Endothelial cell of umbilical vein (primary cell): ENCODE results near the gene EHMT1. TPM values are rescaled to one million over a fixed set of nuclear protein-coding genes. Genes with fewer than 3 reads are reported as not detected.

Experiments
- BruUV-seq: library from RNA; stranded (reverse); fragments of 400-500 nt; replicated peaks from 2 replicates; lab custom pipeline; 2021; lab: Mats Ljungman, UMichigan
- CTCF ChIA-PET: fragments of 300-600, 350-600 bp; sonication (Branson Sonifier 250); formaldehyde crosslinking; loops from one replicate; lab custom pipeline; 2021; ENCODE audit warnings: antibody characterized with exemption, inconsistent platforms; lab: Charles Lee
- POLR2A ChIA-PET: fragments of 300-600, 350-600 bp; sonication (Branson Sonifier 250); formaldehyde crosslinking; loops from one replicate; lab custom pipeline; 2021; ENCODE audit warnings: antibody characterized with exemption, inconsistent platforms; lab: Charles Lee
- DNase-seq: peaks from one replicate; pipeline ENCODE4 v3.0.0-alpha.2; 2011; ENCODE audit warnings: low read depth, low spot score
- FAIRE-seq: peaks from 2 replicates; lab custom pipeline; 2011; peaks lifted over from hg19 to GRCh38; lab: Jason Lieb, UNC
- H2AFZ ChIP-seq: 2 replicates; pipeline ENCODE4 v1.6.0; 2012; ENCODE audit warnings: low read depth, low read length, control low read depth, inconsistent platforms
- H3K27ac ChIP-seq: 2 replicates; pipeline ENCODE4 v1.5.1; 2011; ENCODE audit warnings: low read depth, mild to moderate bottlenecking, control low read depth, low read length, moderate library complexity; ENCODE audit not compliant: insufficient read depth
- H3K27me3 ChIP-seq, 2 experiments: 2 replicates each; pipeline versions ENCODE4 v1.6.0 to v1.6.1; 2011; ENCODE audit warnings: low read length in 2 of 2, mixed read lengths in 1 of 2; ENCODE audit not compliant: control insufficient read depth in 2 of 2, insufficient read depth in 2 of 2
- H3K36me3 ChIP-seq, 2 experiments: 2 replicates in 1 of 2; 3 replicates in 1 of 2; pipeline ENCODE4 v1.5.1; 2011; ENCODE audit warnings: low read length in 2 of 2, mild to moderate bottlenecking in 1 of 2, moderate library complexity in 1 of 2; ENCODE audit not compliant: control insufficient read depth in 2 of 2, insufficient read depth in 2 of 2; ENCODE audit errors: extremely low read depth in 1 of 2
- H3K4me1 ChIP-seq: 3 replicates; pipeline ENCODE4 v1.5.1; 2011; ENCODE audit warnings: mild to moderate bottlenecking, low read length; ENCODE audit not compliant: control insufficient read depth, insufficient read depth; ENCODE audit errors: extremely low read depth
- H3K4me2 ChIP-seq: 2 replicates; pipeline ENCODE4 v1.6.1; 2011; ENCODE audit warnings: low read length, control low read depth, mixed read lengths; ENCODE audit not compliant: insufficient read depth
- H3K4me3 ChIP-seq, 3 experiments: fragments of 200-600 bp in 1 of 3; sonication (generic), shearing (Covaris generic) in 1 of 3; replicated peaks in 1 of 3; 2 replicates each; pipeline ENCODE4 v1.5.1; 2011 to 2016; ENCODE audit warnings: control low read depth in 3 of 3, low read length in 3 of 3, mild to moderate bottlenecking in 2 of 3, inconsistent platforms in 1 of 3, low read depth in 1 of 3, moderate library complexity in 1 of 3; ENCODE audit not compliant: insufficient read depth in 1 of 3
- H3K79me2 ChIP-seq: 2 replicates; pipeline ENCODE4 v1.6.0; 2012; ENCODE audit warnings: low read length, inconsistent platforms; ENCODE audit not compliant: control insufficient read depth, insufficient read depth
- H3K9ac ChIP-seq: replicated peaks from 2 replicates; pipeline ENCODE3; 2011; ENCODE audit warnings: low read length, control low read depth; ENCODE audit not compliant: insufficient read depth; ENCODE audit errors: extremely low read depth
- H3K9me1 ChIP-seq: replicated peaks from 3 replicates; pipeline ENCODE4 v1.6.0; 2011; ENCODE audit warnings: mild to moderate bottlenecking, low read length; ENCODE audit not compliant: control insufficient read depth, insufficient read depth; ENCODE audit errors: extremely low read depth
- H3K9me3 ChIP-seq: replicated peaks from 2 replicates; pipeline ENCODE4 v1.5.1; 2012; ENCODE audit warnings: low read length, inconsistent platforms; ENCODE audit not compliant: control insufficient read depth, insufficient read depth
- H4K20me1 ChIP-seq: replicated peaks from 2 replicates; pipeline ENCODE3; 2011; ENCODE audit warnings: mild to moderate bottlenecking, low read length; ENCODE audit not compliant: control insufficient read depth, insufficient read depth; ENCODE audit errors: extremely low read depth
- CTCF ChIP-seq, 2 donors: IDR thresholded peaks; 1 replicate in 1 of 2; 2 replicates in 1 of 2; pipeline ENCODE4 v1.5.1; 2011; ENCODE audit warnings: low read length in 2 of 2, mild to moderate bottlenecking in 2 of 2, moderate library complexity in 2 of 2, control low read depth in 1 of 2, inconsistent platforms in 1 of 2, low read depth in 1 of 2; ENCODE audit not compliant: insufficient read depth in 1 of 2; ENCODE audit errors: extremely low read depth in 1 of 2
- EZH2 ChIP-seq: IDR thresholded peaks from 2 replicates; pipeline ENCODE4 v1.6.1; 2012; ENCODE audit warnings: borderline replicate concordance, low read depth, mild to moderate bottlenecking, moderate library complexity, low read length, inconsistent platforms; ENCODE audit not compliant: severe bottlenecking
- FOS ChIP-seq: IDR thresholded peaks from 2 replicates; pipeline ENCODE4 v1.6.1; 2011; ENCODE audit warnings: mild to moderate bottlenecking, low read length, moderate library complexity, borderline replicate concordance; ENCODE audit not compliant: insufficient read depth
- GATA2 ChIP-seq: IDR thresholded peaks from 2 replicates; pipeline ENCODE4 v1.7.0; 2011; ENCODE audit warnings: low read depth, mild to moderate bottlenecking, moderate library complexity, mixed read lengths, low read length; ENCODE audit not compliant: insufficient read length, insufficient read depth
- JUN ChIP-seq: IDR thresholded peaks from 2 replicates; pipeline ENCODE4 v1.6.1; 2011; ENCODE audit warnings: borderline replicate concordance, low read depth; ENCODE audit not compliant: insufficient read length, insufficient read depth
- MYC ChIP-seq: IDR thresholded peaks from one replicate; pipeline ENCODE4 v1.6.1; 2011; ENCODE audit warnings: mild to moderate bottlenecking, low read depth, low read length
- POLR2A ChIP-seq: IDR thresholded peaks from 2 replicates; pipeline ENCODE4 v1.6.1; 2012; ENCODE audit warnings: low read depth, mild to moderate bottlenecking, control low read depth, low read length
- POLR2AphosphoS5 ChIP-seq: IDR thresholded peaks from 2 replicates; pipeline ENCODE4 v1.6.1; 2012; ENCODE audit warnings: low read depth, mild to moderate bottlenecking, control low read depth, low read length, moderate library complexity; ENCODE audit not compliant: insufficient read depth
- dilution Hi-C: fragments of 300-500 bp; cut with MboI; formaldehyde crosslinking; loops from one replicate; pipeline ENCODE4 v1.15.0; 2019; ENCODE audit warnings: low sequenced_read_pairs; ENCODE audit not compliant: extremely low pct_ligation_motif_present
- intact Hi-C: fragments of 100-400 bp; cut with micrococcal nuclease; formaldehyde crosslinking; loops from one replicate; pipeline ENCODE4 v1.10.0; 2022
- polyA plus RNA-seq, 4 experiments: library from polyadenylated mRNA; depleted of rRNA in 3 of 4; stranded (reverse) in 3 of 4; unstranded in 1 of 4; fragments of >200 nt; gene quantifications; 2 replicates each; pipeline versions ENCODE4 v1.2.1 to v1.2.3, GENCODE V29; 2011 to 2012; ENCODE audit warnings: missing spikeins in 1 of 4
- total RNA-seq: library from RNA; stranded (reverse); gene quantifications from 2 replicates; pipeline ENCODE4 v1.2.3, GENCODE V29; 2021
- TF ChIP-seq, protein P1 (sequence below): IDR thresholded peaks from 2 replicates; pipeline ENCODE4 v1.6.1; 2011; ENCODE audit not compliant: insufficient read depth, insufficient read length

The EHMT1 gene
- total and polyA plus RNA-seq, 2 donors (not counting 3 experiments of a cell fraction or from before 2014, with no cell fraction given) = 48.2 to 104 TPM

DNA sequence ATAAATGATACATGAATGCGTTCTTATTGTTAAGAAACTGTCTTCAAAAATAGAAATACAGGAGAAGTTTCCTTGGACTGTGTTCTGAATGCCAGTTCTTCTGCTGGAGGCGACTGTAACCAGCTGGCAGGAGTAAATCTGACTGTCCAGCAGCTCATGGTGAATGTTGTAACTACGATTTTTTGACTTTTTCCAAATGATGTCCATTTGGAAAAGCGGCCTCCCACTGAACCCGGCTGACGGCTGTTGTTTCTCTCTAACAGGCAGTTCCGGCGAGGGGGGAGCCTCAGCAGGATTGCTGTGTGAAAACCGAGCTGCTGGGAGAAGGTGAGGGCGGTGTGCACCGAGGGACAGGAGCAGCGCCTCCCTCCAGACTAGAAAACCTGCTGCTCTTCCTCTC is 91.9 kb downstream of the EHMT1 start:
- H4K20me1 ChIP-seq = peaks cover 2% of the 10 kb centered on the region
- H3K9me1 ChIP-seq = no peaks in the 10 kb centered on the region
- H3K9ac ChIP-seq = no peak overlapping the region
- no peak overlapping the region for H3K4me3 ChIP-seq
- dilution Hi-C loops = no loop called here
- no peak for TF ChIP-seq GATA2
- TF ChIP-seq EZH2 = no peak
- TF ChIP-seq JUN = no peak
- no peak for TF ChIP-seq POLR2AphosphoS5
- TF ChIP-seq POLR2A = no peak
- no peak for TF ChIP-seq MYC
- no peak for TF ChIP-seq CTCF (IDR thresholded peaks at IDR 0.05; ENCODE audit: extremely low read depth in 1 of 2, insufficient read depth in 1 of 2, low read depth in 1 of 2, low read length in 2 of 2)
- TF ChIP-seq FOS = no peak
- TF ChIP-seq, protein P1, sequence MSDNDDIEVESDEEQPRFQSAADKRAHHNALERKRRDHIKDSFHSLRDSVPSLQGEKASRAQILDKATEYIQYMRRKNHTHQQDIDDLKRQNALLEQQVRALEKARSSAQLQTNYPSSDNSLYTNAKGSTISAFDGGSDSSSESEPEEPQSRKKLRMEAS = no peak
- no peak for DNase-seq
- no peak overlapping the region for H3K27ac ChIP-seq
- H3K4me1 ChIP-seq = no peaks in the 10 kb centered on the region
- H3K27me3 ChIP-seq = no peaks in the 10 kb centered on the region
- H3K9me3 ChIP-seq = no peaks in the 10 kb centered on the region
- intact Hi-C loops = no loop called here
- BruUV-seq = no TSS peak
- POLR2A ChIA-PET = no interaction called here
- CTCF ChIA-PET = interaction anchor here (0.9 kb wide), 1 partner anchor 38 kb away, joined by 3 read pairs; no protein-coding TSS in a partner anchor
- H3K79me2 ChIP-seq = peaks cover 54% of the 10 kb centered on the region
- peaks cover 0 to 12% of the 10 kb centered on the region in 2 experiments for H3K36me3 ChIP-seq
- FAIRE-seq = no peak
- H3K4me2 ChIP-seq = no peak overlapping the region
- no peak overlapping the region for H2AFZ ChIP-seq
